GM12875 (cell line): ENCODE results near the gene ADCY4.

ENCODE experiments used
- H3K4me3 ChIP-seq: one replicate; pipeline ENCODE4 v1.5.1; 2011; ENCODE audit warnings: low read depth, low read length, control low read depth
- TF ChIP-seq, protein P1 (sequence below): IDR thresholded peaks from 2 replicates; pipeline ENCODE4 v1.5.1; 2011; ENCODE audit warnings: low read depth, mild to moderate bottlenecking, control low read depth, inconsistent platforms, low read length, moderate library complexity, borderline replicate concordance; ENCODE audit not compliant: insufficient read depth

The ADCY4 gene

DNA sequence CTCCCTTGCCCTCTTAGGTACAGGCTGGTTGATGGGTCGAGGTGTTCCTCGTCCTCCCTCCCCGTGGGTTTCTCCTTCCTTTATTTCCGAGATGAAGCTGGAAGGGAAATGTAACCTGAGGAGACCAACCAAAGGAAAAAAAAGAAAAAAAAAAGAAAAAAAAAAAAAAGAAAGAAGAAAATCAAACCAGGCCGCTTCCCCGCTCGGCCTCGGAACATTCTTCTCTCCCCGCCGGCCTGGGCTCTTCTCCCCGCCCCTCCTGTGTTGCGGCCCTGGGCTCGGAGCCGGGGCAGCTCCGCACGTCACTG, 31.5 kb upstream of the ADCY4 start:
- peak overlapping the region; percentile 21 for H3K4me3 ChIP-seq
- TF ChIP-seq, protein P1, sequence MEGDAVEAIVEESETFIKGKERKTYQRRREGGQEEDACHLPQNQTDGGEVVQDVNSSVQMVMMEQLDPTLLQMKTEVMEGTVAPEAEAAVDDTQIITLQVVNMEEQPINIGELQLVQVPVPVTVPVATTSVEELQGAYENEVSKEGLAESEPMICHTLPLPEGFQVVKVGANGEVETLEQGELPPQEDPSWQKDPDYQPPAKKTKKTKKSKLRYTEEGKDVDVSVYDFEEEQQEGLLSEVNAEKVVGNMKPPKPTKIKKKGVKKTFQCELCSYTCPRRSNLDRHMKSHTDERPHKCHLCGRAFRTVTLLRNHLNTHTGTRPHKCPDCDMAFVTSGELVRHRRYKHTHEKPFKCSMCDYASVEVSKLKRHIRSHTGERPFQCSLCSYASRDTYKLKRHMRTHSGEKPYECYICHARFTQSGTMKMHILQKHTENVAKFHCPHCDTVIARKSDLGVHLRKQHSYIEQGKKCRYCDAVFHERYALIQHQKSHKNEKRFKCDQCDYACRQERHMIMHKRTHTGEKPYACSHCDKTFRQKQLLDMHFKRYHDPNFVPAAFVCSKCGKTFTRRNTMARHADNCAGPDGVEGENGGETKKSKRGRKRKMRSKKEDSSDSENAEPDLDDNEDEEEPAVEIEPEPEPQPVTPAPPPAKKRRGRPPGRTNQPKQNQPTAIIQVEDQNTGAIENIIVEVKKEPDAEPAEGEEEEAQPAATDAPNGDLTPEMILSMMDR = no peak

DNA sequence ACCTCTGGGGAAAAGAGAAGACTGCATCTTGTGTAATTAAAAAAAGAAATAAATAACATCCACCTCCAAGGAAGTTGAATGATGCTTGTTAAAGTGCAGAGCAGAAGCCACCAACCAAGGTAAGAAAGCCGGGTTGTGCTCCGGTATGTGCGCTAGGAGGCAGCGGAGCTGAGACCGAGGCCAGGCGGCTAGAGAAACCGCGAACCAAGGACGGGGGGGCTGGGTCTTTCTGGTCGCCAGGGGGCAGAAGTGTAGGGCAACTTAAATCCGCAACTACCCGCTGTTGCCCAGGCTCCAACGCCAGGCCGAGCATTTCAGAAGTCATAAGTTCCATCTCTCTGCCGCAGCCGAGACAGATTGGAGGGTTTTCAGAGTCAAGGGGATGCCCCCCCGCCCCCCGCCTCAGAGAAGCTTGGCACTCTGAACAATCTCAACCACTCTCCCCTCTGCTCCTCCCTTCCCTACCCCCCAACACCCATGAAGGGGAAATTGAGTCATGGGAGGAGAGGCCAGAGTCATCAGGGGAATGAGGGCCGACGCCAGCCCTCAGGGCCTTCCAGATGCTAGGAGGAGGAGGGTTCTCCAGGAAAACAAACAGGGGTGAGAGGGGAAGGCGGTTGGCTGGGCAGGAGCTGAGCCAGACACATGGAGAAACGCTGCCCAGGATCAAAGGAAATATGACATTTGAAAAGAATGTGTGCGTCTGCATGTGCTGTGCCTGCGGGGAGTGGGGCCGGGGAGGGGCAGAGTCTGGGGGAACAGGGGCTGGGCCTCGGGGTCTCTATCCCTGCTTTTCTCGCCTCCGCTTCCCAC, 30.9 kb upstream of the ADCY4 start:
- no peak overlapping the region for H3K4me3 ChIP-seq
- TF ChIP-seq, protein P1 = peak; percentile 60

DNA sequence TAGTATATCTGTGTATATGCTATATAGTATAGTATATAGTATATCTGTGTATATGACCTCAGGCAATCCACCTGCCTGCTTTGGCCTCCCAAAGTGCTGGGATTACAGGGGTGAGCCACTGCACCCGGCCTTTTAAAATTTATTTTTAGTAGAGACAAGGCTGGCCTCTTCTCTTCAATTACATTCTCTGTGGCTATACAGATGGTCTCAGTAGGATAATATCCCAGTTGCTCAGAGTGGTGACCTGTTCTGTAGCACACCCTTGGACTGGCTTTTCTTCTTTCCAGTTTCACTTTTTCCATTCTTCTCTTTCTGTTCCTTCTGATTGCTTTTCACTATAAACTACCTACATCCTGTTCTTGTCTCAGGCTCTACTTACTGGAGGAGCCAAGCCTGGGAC, 30.0 kb upstream of the ADCY4 start:
- H3K4me3 ChIP-seq = no peak overlapping the region
- TF ChIP-seq, protein P1 = no peak

DNA sequence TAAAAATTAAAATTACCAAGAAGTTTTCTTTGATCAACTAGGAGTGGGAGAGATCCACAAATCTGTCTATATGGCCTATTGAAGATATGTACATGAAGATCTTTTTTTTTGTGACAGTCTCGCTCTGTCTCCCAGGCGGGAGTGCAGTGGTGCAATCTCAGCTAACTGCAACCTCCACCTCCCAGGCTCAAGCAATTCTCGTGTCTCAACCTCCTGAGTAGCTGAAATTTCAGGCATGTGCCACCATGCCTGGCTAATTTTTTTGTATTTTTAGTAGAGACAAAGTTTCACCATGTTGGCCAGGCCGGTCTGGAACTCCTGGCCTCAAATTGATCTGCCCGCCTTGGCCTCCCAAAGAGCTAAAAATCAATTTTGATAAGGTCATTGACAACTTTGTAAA, 28.5 kb upstream of the ADCY4 start:
- TF ChIP-seq, protein P1 = no peak
- no peak overlapping the region for H3K4me3 ChIP-seq

DNA sequence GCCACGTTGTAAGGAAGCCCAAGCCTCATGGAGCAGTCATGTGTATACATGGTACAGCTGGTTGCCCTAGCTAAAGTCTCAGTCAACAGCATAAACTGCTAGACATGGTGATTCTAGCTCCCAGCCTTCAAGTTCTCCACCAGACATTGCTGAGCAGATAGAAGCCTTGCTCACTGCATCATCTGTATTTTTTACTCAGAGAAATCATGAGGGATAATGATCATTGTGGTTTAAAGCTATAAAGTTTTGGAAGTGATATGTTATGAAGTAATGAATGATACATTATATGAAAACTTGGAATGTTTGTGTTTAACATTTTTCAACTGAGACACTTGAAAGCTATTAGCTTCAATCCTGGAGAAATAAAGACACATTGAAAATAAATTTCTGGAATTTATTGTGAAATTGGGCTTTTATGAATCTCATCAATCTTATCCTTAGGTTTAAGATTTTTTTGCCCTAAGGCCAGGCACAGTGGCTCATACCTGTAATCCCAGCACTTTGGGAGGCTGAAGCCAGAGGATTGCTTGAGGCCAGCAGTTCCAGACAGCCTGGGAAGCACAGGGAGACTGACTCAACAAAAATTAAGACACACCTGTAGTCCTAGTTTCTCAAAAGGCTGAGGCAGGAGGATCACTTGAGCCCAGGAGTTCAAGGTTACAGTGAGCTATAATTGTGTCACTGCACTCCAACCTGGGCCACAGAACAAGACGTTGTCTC, 27.5 kb upstream of the ADCY4 start:
- no peak overlapping the region for H3K4me3 ChIP-seq
- TF ChIP-seq, protein P1 = no peak

DNA sequence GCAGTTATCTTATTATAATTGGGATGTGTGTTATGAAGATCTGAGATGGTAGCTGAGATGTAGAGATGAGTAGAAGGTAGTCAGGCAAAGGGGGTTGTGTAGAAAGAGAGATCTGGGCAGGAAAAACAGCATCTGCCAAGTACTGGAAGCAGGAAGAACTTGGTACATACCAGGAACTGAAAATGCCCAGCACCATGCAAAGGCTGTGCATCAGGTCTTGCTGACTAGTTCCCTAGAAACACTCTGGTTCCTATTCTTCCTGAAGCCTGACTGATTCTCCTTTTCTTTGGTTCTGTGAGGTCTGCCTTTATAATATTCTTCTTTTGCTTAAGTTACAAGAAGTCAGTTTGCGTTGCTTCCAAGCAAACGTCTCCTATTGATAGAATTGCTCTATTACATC, 26.5 kb upstream of the ADCY4 start:
- TF ChIP-seq, protein P1 = no peak
- no peak overlapping the region for H3K4me3 ChIP-seq

DNA sequence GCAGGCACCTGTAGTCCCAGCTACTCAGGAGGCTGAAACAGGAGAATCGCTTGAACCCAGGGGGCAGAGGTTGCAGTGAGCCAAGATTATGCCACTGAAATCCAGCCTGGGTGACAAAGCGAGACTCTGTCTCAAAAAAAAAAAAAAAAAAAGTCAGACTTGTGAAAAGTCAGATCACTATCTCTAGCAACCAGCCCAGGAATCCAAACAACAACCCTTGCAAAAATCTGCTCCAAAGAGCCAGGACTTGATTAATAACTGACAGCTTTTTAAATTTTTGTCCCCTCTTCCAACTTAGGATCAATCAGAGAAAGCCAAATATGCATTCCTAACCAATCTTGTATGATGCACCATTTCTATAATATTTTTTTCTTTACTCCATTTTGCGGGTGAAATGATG, 25.4 kb upstream of the ADCY4 start:
- H3K4me3 ChIP-seq = no peak overlapping the region
- TF ChIP-seq, protein P1 = no peak
